OCI-LY7 (cell line): ENCODE data around the gene KLHDC3.

ENCODE experiments used
- CTCF ChIP-seq: fragments of 200-600 bp; sonication (generic); conservative IDR thresholded peaks from 2 replicates; pipeline ENCODE4 v1.5.1; 2014; ENCODE audit warnings: mild to moderate bottlenecking, antibody characterized with exemption, low read length, moderate library complexity, mixed read lengths
- EZH2phosphoT487 ChIP-seq: fragments of 200-600 bp; sonication (generic); IDR thresholded peaks from 2 replicates; pipeline ENCODE4 v1.6.1; 2018; ENCODE audit warnings: low read depth, borderline replicate concordance, mild to moderate bottlenecking, mixed run types, antibody characterized with exemption, low read length, moderate library complexity, mixed read lengths

- no peak for TF ChIP-seq CTCF
- no peak for TF ChIP-seq EZH2phosphoT487
These were observed 6.1 kb downstream of the KLHDC3 start for GRCh38 chr6:43020052-43020705.
